Breast epithelium (tissue), 4 donors: ENCODE results near the gene SYTL3. TPM values are rescaled to one million over a fixed set of nuclear protein-coding genes. Genes with fewer than 3 reads are reported as not detected.

Source experiments
- DNase-seq, 2 donors: peaks; one replicate each; pipeline ENCODE4 v3.0.0-alpha.2; 2019; ENCODE audit warnings: low spot score in 2 of 2
- H3K27ac ChIP-seq, 2 donors: fragments of 200-600 bp; sonication (generic) in 1 of 2; one replicate each; pipeline ENCODE4 v1.5.1; 2016 to 2019; ENCODE audit warnings: mild to moderate bottlenecking in 1 of 2
- H3K27me3 ChIP-seq, 2 donors: fragments of 200-600 bp; sonication (generic) in 1 of 2; one replicate each; pipeline versions ENCODE4 v1.5.1 to v1.6.0; 2017 to 2019; ENCODE audit warnings: control low read depth in 1 of 2, mild to moderate bottlenecking in 1 of 2
- H3K36me3 ChIP-seq: fragments of 200-600 bp; one replicate; pipeline ENCODE4 v1.5.1; 2019
- H3K4me1 ChIP-seq, 2 donors: fragments of 200-600 bp; sonication (generic); one replicate each; pipeline ENCODE4 v1.5.1; 2016 to 2019; ENCODE audit warnings: control low read depth in 1 of 2
- H3K4me3 ChIP-seq, 3 donors: fragments of 200-600 bp; sonication (generic); 1 replicate in 2 of 3; 2 replicates in 1 of 3; pipeline ENCODE4 v1.5.1; 2016 to 2019; ENCODE audit warnings: mild to moderate bottlenecking in 3 of 3, moderate library complexity in 2 of 3
- H3K9me3 ChIP-seq, 2 donors: fragments of 200-600 bp; sonication (generic) in 1 of 2; one replicate each; pipeline ENCODE4 v1.5.1; 2016 to 2019; ENCODE audit warnings: control low read depth in 1 of 2
- POLR2A ChIP-seq: fragments of 450-650 bp; IDR thresholded peaks from one replicate; pipeline ENCODE4 v1.6.1; 2016; ENCODE audit warnings: antibody characterized with exemption, mild to moderate bottlenecking, moderate library complexity
- POLR2AphosphoS5 ChIP-seq, 3 donors: sonication (generic); formaldehyde crosslinking; IDR thresholded peaks; one replicate each; pipeline ENCODE4 v1.6.1; 2017; ENCODE audit warnings: antibody characterized with exemption in 3 of 3
- intact Hi-C: fragments of 100-400 bp; cut with DNase I; formaldehyde crosslinking; loops from one replicate; pipeline ENCODE4 v1.15.1; 2023; ENCODE audit warnings: low total_unique reads
- total RNA-seq, 3 donors: library from RNA; depleted of rRNA; stranded (reverse); fragments of >200 nt; gene quantifications; one replicate each; pipeline ENCODE4 v1.1.0, GENCODE V29; 2016
- TF ChIP-seq, protein P1 (sequence below), 3 donors: fragments of 450-650 bp; IDR thresholded peaks; one replicate each; pipeline ENCODE4 v1.5.1; 2016 to 2017; ENCODE audit warnings: antibody characterized with exemption in 3 of 3, mild to moderate bottlenecking in 3 of 3, moderate library complexity in 3 of 3

Gene SYTL3
- total RNA-seq, 3 donors from 2014 or later, result 5.2 to 8.0 (median 7.5) TPM

DNA sequence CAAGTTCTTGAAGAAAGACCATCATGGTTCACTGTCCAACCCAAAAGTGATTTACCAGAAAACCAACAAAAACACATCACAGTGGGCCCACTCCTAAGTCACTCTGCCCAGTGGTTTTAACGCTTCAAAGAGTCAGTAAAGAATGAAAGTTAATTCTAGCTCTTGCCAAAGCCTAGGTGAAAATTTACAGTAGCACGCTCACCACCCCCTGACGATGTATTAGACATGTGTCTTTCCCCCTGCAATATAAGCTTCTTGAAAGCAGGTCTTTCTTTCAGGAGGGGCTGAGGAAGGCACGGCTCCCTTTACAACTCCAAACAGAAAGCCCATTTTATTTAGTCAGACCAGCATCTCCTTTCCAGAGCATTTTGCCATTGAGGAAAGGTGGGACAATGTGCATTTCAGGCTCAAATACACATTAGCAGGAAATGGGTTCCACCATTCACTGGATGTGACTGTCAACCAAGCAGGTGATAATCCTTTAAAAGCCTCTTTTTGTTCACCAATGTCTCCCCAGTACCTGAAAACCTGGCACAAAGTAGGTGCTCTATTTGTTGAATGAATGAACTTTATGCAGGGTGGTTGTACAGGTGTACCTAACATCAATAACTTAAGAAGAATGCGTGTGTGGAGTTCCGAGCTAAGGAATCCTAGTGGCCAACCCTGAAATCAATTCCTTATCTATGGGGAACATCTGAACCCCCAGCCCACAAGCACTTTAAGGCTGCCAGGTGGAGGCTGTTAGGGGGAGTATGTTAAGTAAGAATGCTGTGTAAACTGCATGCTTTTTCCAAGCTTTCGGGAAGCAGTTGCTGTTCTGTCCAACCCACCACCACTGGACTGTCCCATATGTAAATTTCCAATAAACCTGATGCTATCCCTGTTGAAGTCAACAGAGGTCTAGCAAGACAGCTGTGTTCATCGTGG is 157.9 kb downstream of the SYTL3 start:
- Histone ChIP-seq H3K4me3 (no peak overlapping the region), H3K4me1 (no peaks in the 10 kb centered on the region), H3K36me3 (no peaks in the 10 kb centered on the region), H3K27ac (peak overlapping the region in 1 of 2 donors; percentile 20), H3K27me3 (no peaks in the 10 kb centered on the region), H3K9me3 (no peaks in the 10 kb centered on the region)
- no peak for DNase-seq
- intact Hi-C loops, result no loop called here
- TF ChIP-seq, protein P1, sequence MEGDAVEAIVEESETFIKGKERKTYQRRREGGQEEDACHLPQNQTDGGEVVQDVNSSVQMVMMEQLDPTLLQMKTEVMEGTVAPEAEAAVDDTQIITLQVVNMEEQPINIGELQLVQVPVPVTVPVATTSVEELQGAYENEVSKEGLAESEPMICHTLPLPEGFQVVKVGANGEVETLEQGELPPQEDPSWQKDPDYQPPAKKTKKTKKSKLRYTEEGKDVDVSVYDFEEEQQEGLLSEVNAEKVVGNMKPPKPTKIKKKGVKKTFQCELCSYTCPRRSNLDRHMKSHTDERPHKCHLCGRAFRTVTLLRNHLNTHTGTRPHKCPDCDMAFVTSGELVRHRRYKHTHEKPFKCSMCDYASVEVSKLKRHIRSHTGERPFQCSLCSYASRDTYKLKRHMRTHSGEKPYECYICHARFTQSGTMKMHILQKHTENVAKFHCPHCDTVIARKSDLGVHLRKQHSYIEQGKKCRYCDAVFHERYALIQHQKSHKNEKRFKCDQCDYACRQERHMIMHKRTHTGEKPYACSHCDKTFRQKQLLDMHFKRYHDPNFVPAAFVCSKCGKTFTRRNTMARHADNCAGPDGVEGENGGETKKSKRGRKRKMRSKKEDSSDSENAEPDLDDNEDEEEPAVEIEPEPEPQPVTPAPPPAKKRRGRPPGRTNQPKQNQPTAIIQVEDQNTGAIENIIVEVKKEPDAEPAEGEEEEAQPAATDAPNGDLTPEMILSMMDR (IDR thresholded peaks at IDR 0.05), result no peak
- no peak for TF ChIP-seq POLR2AphosphoS5 (IDR thresholded peaks at IDR 0.05)
- no peak for TF ChIP-seq POLR2A

DNA sequence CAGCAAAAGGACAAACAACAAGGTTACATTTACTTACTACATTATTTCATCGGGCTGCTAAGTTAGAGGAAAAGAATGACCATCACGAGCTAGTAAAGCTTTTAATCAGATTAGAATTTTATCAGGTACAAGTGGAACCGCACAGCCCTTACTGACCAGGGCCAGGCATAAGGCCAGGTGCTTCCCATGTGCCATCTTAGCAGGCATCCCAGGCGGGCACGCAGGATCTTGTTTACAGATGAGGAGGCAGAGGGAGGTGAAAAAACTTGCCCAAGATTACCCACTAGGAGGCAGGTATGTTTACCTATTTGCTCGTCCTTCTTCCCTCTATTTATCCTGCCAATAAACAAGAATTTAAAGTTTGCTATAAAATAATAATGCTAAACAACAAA is 158.6 kb downstream of the SYTL3 start:
- intact Hi-C loops, result no loop called here
- H3K27ac ChIP-seq, result peak overlapping the region in 1 of 2 donors; percentile 20
- no peaks in the 10 kb centered on the region for H3K36me3 ChIP-seq
- no peaks in the 10 kb centered on the region for H3K27me3 ChIP-seq
- DNase-seq, result no peak
- H3K9me3 ChIP-seq, result no peaks in the 10 kb centered on the region
- no peak overlapping the region for H3K4me3 ChIP-seq
- no peaks in the 10 kb centered on the region for H3K4me1 ChIP-seq
- no peak for TF ChIP-seq POLR2A
- TF ChIP-seq, protein P1 (IDR thresholded peaks at IDR 0.05), result no peak
- TF ChIP-seq POLR2AphosphoS5 (IDR thresholded peaks at IDR 0.05), result no peak

- Histone ChIP-seq H3K4me1 (no peaks in the 10 kb centered on the region), H3K27me3 (no peaks in the 10 kb centered on the region), H3K9me3 (no peaks in the 10 kb centered on the region), H3K4me3 (no peak overlapping the region), H3K27ac (no peak overlapping the region), H3K36me3 (no peaks in the 10 kb centered on the region)
- DNase-seq, result no peak
- intact Hi-C loops, result no loop called here
- no peak for TF ChIP-seq POLR2A
- TF ChIP-seq, protein P1 (IDR thresholded peaks at IDR 0.05), result no peak
- no peak for TF ChIP-seq POLR2AphosphoS5 (IDR thresholded peaks at IDR 0.05)
Measured at GRCh38 chr6:158808941-158809678, 159.3 kb downstream of the SYTL3 start.

- H3K4me3 ChIP-seq, result no peak overlapping the region
- no peaks in the 10 kb centered on the region for H3K27me3 ChIP-seq
- no peaks in the 10 kb centered on the region for H3K4me1 ChIP-seq
- intact Hi-C loops, result loop anchor here (2.0 kb wide), 1 partner anchor 24 kb away; no protein-coding TSS in a partner anchor
- no peak overlapping the region for H3K27ac ChIP-seq
- TF ChIP-seq, protein P1 (IDR thresholded peaks at IDR 0.05), result no peak
- TF ChIP-seq POLR2A (no peak), POLR2AphosphoS5 (IDR thresholded peaks at IDR 0.05) (no peak)
- no peaks in the 10 kb centered on the region for H3K9me3 ChIP-seq
- H3K36me3 ChIP-seq, result no peaks in the 10 kb centered on the region
- DNase-seq, result no peak
Measured at GRCh38 chr6:158810155-158811095, 160.6 kb downstream of the SYTL3 start.
